IMR-90 (cell line): ENCODE data around the gene ITGA3.

Source experiments
- POLR2A ChIP-seq: IDR thresholded peaks from 2 replicates; pipeline ENCODE4 v1.6.1; 2012; ENCODE audit warnings: mild to moderate bottlenecking, low read depth, low read length
- RAD21 ChIP-seq: IDR thresholded peaks from 2 replicates; pipeline ENCODE4 v1.6.1; 2012; ENCODE audit warnings: low read length, improper control_type of control experiment
- RFX5 ChIP-seq: IDR thresholded peaks from 2 replicates; pipeline ENCODE4 v1.8.0; 2012; ENCODE audit warnings: low read depth, mild to moderate bottlenecking, low read length, moderate library complexity
- USF2 ChIP-seq: fragments of 150-350 bp; IDR thresholded peaks from 2 replicates; pipeline ENCODE4 v1.6.1; 2017; ENCODE audit warnings: mild to moderate bottlenecking, antibody characterized with exemption, low read length, low read depth
- TF ChIP-seq, protein P1 (sequence below): conservative IDR thresholded peaks from 2 replicates; pipeline ENCODE4 v1.5.1; 2012; ENCODE audit warnings: mild to moderate bottlenecking, low read depth, low read length, improper control_type of control experiment
- TF ChIP-seq, protein P2 (sequence below): fragments of 150-350 bp; IDR thresholded peaks from 2 replicates; pipeline ENCODE4 v1.6.1; 2016; ENCODE audit warnings: low read depth, mild to moderate bottlenecking, low read length, moderate library complexity, borderline replicate concordance

DNA sequence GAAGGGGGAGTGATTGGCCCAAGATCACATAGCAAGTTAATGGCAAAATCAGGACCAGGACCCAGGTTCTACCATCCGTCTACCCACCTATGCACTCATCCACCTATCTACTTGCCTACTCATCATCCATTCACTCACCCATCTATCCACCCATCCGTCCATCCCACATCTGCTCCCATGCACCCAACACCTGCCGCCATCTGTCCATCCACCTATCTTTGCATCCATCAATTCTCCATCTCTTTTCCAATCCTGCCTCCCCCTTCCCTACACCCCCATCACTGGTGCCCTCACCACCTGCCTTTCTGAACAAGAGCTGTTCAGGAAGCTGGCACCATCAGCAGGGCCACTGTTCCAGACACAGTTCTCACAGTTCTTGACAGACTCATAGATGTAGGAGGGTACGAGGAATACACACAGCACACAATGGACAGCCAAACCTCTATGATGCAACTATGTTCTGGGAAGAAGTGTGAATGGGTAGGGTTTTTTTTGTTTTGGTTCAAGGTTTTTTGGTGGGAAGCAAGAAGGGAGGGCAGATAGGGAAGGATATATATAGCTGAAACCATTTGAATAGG, 69.6 kb downstream of the ITGA3 start:
- TF ChIP-seq, protein P1, sequence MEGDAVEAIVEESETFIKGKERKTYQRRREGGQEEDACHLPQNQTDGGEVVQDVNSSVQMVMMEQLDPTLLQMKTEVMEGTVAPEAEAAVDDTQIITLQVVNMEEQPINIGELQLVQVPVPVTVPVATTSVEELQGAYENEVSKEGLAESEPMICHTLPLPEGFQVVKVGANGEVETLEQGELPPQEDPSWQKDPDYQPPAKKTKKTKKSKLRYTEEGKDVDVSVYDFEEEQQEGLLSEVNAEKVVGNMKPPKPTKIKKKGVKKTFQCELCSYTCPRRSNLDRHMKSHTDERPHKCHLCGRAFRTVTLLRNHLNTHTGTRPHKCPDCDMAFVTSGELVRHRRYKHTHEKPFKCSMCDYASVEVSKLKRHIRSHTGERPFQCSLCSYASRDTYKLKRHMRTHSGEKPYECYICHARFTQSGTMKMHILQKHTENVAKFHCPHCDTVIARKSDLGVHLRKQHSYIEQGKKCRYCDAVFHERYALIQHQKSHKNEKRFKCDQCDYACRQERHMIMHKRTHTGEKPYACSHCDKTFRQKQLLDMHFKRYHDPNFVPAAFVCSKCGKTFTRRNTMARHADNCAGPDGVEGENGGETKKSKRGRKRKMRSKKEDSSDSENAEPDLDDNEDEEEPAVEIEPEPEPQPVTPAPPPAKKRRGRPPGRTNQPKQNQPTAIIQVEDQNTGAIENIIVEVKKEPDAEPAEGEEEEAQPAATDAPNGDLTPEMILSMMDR: no peak
- TF ChIP-seq POLR2A (no peak), RAD21 (no peak), RFX5 (no peak), USF2 (no peak)
- TF ChIP-seq, protein P2, sequence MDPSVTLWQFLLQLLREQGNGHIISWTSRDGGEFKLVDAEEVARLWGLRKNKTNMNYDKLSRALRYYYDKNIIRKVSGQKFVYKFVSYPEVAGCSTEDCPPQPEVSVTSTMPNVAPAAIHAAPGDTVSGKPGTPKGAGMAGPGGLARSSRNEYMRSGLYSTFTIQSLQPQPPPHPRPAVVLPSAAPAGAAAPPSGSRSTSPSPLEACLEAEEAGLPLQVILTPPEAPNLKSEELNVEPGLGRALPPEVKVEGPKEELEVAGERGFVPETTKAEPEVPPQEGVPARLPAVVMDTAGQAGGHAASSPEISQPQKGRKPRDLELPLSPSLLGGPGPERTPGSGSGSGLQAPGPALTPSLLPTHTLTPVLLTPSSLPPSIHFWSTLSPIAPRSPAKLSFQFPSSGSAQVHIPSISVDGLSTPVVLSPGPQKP: no peak
